ENCODE results near the gene CYBA.
A peak's percentile ranks its signal among the peaks of the same experiment; 100 is the strongest.

The CYBA gene

GRCh38 chr16:88642881-88643643 is 7.8 kb downstream of the CYBA start:
- DNase-seq, result no peak

GRCh38 chr16:88640498-88641247 is 10.2 kb downstream of the CYBA start:
- DNase-seq, result no peak

- DNase-seq, result no peak
Measured at GRCh38 chr16:88640039-88640495, 10.8 kb downstream of the CYBA start.

GRCh38 chr16:88639231-88640038 is 11.4 kb downstream of the CYBA start:
- DNase-seq, result no peak

- no peak for DNase-seq
Measured at GRCh38 chr16:88638323-88639230, 12.3 kb downstream of the CYBA start, which contains the start of gene IL17C. Gene IL17C, plus strand, starts transcription at chr16:88638572. Its CDS starts 70 bp downstream, at chr16:88638642.

- DNase-seq, result no peak
Measured at GRCh38 chr16:88636488-88637265, 14.2 kb downstream of the CYBA start.

- no peak for DNase-seq
Measured at GRCh38 chr16:88635671-88636319, 15.1 kb downstream of the CYBA start.

GRCh38 chr16:88634994-88635670 is 15.7 kb downstream of the CYBA start:
- no peak for DNase-seq

GRCh38 chr16:88634141-88634993 is 16.5 kb downstream of the CYBA start:
- DNase-seq, result peak; percentile 39

GRCh38 chr16:88633684-88634140 is 17.1 kb downstream of the CYBA start:
- peak; percentile 41 for DNase-seq

GRCh38 chr16:88632587-88632930 is 18.3 kb downstream of the CYBA start:
- DNase-seq, result no peak

- DNase-seq, result no peak
Measured at GRCh38 chr16:88631920-88632586, 18.8 kb downstream of the CYBA start.

GRCh38 chr16:88631384-88631783 is 19.5 kb downstream of the CYBA start:
- DNase-seq, result no peak

- DNase-seq, result no peak
Measured at GRCh38 chr16:88630941-88631340, 19.9 kb downstream of the CYBA start.

GRCh38 chr16:88630433-88630832 is 20.4 kb downstream of the CYBA start:
- DNase-seq, result no peak

- no peak for DNase-seq
Measured at GRCh38 chr16:88629835-88630234, 21.0 kb downstream of the CYBA start.

GRCh38 chr16:88628512-88628974 is 22.3 kb downstream of the CYBA start:
- DNase-seq, result no peak

Data from activated CD4-positive, alpha-beta T cell treated with anti-CD3 and anti-CD28 coated beads, Interleukin-2, amount 50 U/mL, for 1 hour (primary cell).